ENCODE measurements around the gene LNX2. TPM values are rescaled to one million over a fixed set of nuclear protein-coding genes. Genes with fewer than 3 reads are reported as not detected.
A peak's percentile ranks its signal among the peaks of the same experiment; 100 is the strongest.

Gene LNX2
- total and polyA plus RNA-seq, 4 donors = 2.6 to 10.3 (median 8.6) TPM

- Histone ChIP-seq H3K4me1 (ENCODE audit: control insufficient read depth in 1 of 2, insufficient read depth in 2 of 2, low read length in 2 of 2) (peaks cover 2 to 3% of the 10 kb centered on the region in 2 donors), H3K27ac (ENCODE audit: low read depth in 1 of 2, low read length in 2 of 2) (no peak overlapping the region), H3K36me3 (ENCODE audit: control insufficient read depth in 1 of 2, insufficient read depth in 2 of 2, low read length in 1 of 2) (no peaks in the 10 kb centered on the region), H3K4me3 (ENCODE audit: low read length in 2 of 2) (no peak overlapping the region), H3K9me3 (ENCODE audit: control insufficient read depth, low read length) (no peaks in the 10 kb centered on the region), H3K27me3 (ENCODE audit: control insufficient read depth in 1 of 2, insufficient read depth in 2 of 2, low read length in 1 of 2) (no peaks in the 10 kb centered on the region)
- intact Hi-C loops (cut with DNase I) = no loop called here
- DNase-seq = no peak
- WGBS, 2 donors = 94 to 96% methylated on average over 4 of the region's 4 CpGs
- no peak for ATAC-seq (ENCODE audit: low FRiP score)
These were observed 21.6 kb upstream of the LNX2 start for GRCh38 chr13:27641711-27642502.

- intact Hi-C loops (cut with DNase I) = loop anchor here in 1 of 2 donors (10.0 kb wide), 1 partner anchor 194 kb away; no protein-coding TSS in a partner anchor
- ATAC-seq (ENCODE audit: low FRiP score) (no peak), DNase-seq (no peak)
- Histone ChIP-seq H3K27me3 (ENCODE audit: control insufficient read depth in 1 of 2, insufficient read depth in 2 of 2, low read length in 1 of 2) (no peaks in the 10 kb centered on the region), H3K9me3 (ENCODE audit: control insufficient read depth, low read length) (no peaks in the 10 kb centered on the region), H3K4me1 (ENCODE audit: control insufficient read depth in 1 of 2, insufficient read depth in 2 of 2, low read length in 2 of 2) (peaks cover under 1 to 2% of the 10 kb centered on the region in 2 donors), H3K36me3 (ENCODE audit: control insufficient read depth in 1 of 2, insufficient read depth in 2 of 2, low read length in 1 of 2) (no peaks in the 10 kb centered on the region), H3K27ac (ENCODE audit: low read depth in 1 of 2, low read length in 2 of 2) (no peak overlapping the region), H3K4me3 (ENCODE audit: low read length in 2 of 2) (no peak overlapping the region)
These were observed 18.9 kb upstream of the LNX2 start for GRCh38 chr13:27639186-27639585.

- peak overlapping the region in 1 of 2 donors; percentile 28 for H3K27ac ChIP-seq (ENCODE audit: low read depth in 1 of 2, low read length in 2 of 2)
These were observed 18.2 kb upstream of the LNX2 start for GRCh38 chr13:27638521-27638920.

GRCh38 chr13:27638001-27638400 lies 17.7 kb upstream of the LNX2 start:
- H3K9me3 ChIP-seq (ENCODE audit: control insufficient read depth, low read length) = no peaks in the 10 kb centered on the region
- H3K36me3 ChIP-seq (ENCODE audit: control insufficient read depth in 1 of 2, insufficient read depth in 2 of 2, low read length in 1 of 2) = no peaks in the 10 kb centered on the region
- DNase-seq (no peak), ATAC-seq (ENCODE audit: low FRiP score) (no peak)
- WGBS, 2 donors = 87 to 94% methylated on average over 1 of the region's 1 CpG
- intact Hi-C loops (cut with DNase I) = loop anchor here in 1 of 2 donors (10.0 kb wide), 1 partner anchor 193 kb away; no protein-coding TSS in a partner anchor
- H3K4me3 ChIP-seq (ENCODE audit: low read length in 2 of 2) = no peak overlapping the region
- peaks cover 0 to 2% of the 10 kb centered on the region in 2 donors for H3K4me1 ChIP-seq (ENCODE audit: control insufficient read depth in 1 of 2, insufficient read depth in 2 of 2, low read length in 2 of 2)
- H3K27ac ChIP-seq (ENCODE audit: low read depth in 1 of 2, low read length in 2 of 2) = peak overlapping the region in 1 of 2 donors; percentile 59
- H3K27me3 ChIP-seq (ENCODE audit: control insufficient read depth in 1 of 2, insufficient read depth in 2 of 2, low read length in 1 of 2) = no peaks in the 10 kb centered on the region

More at GRCh38 chr13:27638521-27638920, 18.2 kb upstream of the LNX2 start:
- no peaks in the 10 kb centered on the region for H3K9me3 ChIP-seq (ENCODE audit: control insufficient read depth, low read length)
- no peaks in the 10 kb centered on the region for H3K27me3 ChIP-seq (ENCODE audit: control insufficient read depth in 1 of 2, insufficient read depth in 2 of 2, low read length in 1 of 2)
- no peak for ATAC-seq (ENCODE audit: low FRiP score)
- DNase-seq = no peak
- 11 to 21% methylated on average over 2 of the region's 2 CpGs for WGBS, 2 donors
- intact Hi-C loops (cut with DNase I) = loop anchor here in 1 of 2 donors (10.0 kb wide), 1 partner anchor 194 kb away; no protein-coding TSS in a partner anchor
- H3K4me1 ChIP-seq (ENCODE audit: control insufficient read depth in 1 of 2, insufficient read depth in 2 of 2, low read length in 2 of 2) = peaks cover 0 to 2% of the 10 kb centered on the region in 2 donors
- no peaks in the 10 kb centered on the region for H3K36me3 ChIP-seq (ENCODE audit: control insufficient read depth in 1 of 2, insufficient read depth in 2 of 2, low read length in 1 of 2)
- H3K4me3 ChIP-seq (ENCODE audit: low read length in 2 of 2) = no peak overlapping the region

GRCh38 chr13:27637289-27637626 lies 16.9 kb upstream of the LNX2 start:
- DNase-seq (no peak), ATAC-seq (ENCODE audit: low FRiP score) (no peak)
- H3K9me3 ChIP-seq (ENCODE audit: control insufficient read depth, low read length) = no peaks in the 10 kb centered on the region
- WGBS, 2 donors = 100% methylated on average over 1 of the region's 1 CpG
- no peaks in the 10 kb centered on the region for H3K36me3 ChIP-seq (ENCODE audit: control insufficient read depth in 1 of 2, insufficient read depth in 2 of 2, low read length in 1 of 2)
- no peaks in the 10 kb centered on the region for H3K27me3 ChIP-seq (ENCODE audit: control insufficient read depth in 1 of 2, insufficient read depth in 2 of 2, low read length in 1 of 2)
- H3K4me3 ChIP-seq (ENCODE audit: low read length in 2 of 2) = no peak overlapping the region
- peaks cover 0 to 2% of the 10 kb centered on the region in 2 donors for H3K4me1 ChIP-seq (ENCODE audit: control insufficient read depth in 1 of 2, insufficient read depth in 2 of 2, low read length in 2 of 2)
- H3K27ac ChIP-seq (ENCODE audit: low read depth in 1 of 2, low read length in 2 of 2) = no peak overlapping the region
- intact Hi-C loops (cut with DNase I) = loop anchor here in 1 of 2 donors (10.0 kb wide), 1 partner anchor 192 kb away; no protein-coding TSS in a partner anchor

- H3K27ac ChIP-seq (ENCODE audit: low read depth in 1 of 2, low read length in 2 of 2) = no peak overlapping the region
- ATAC-seq (ENCODE audit: low FRiP score) (no peak), DNase-seq (no peak)
- intact Hi-C loops (cut with DNase I) = loop anchor here in 1 of 2 donors (10.0 kb wide), 1 partner anchor 192 kb away; no protein-coding TSS in a partner anchor
- no peaks in the 10 kb centered on the region for H3K27me3 ChIP-seq (ENCODE audit: control insufficient read depth in 1 of 2, insufficient read depth in 2 of 2, low read length in 1 of 2)
- no peak overlapping the region for H3K4me3 ChIP-seq (ENCODE audit: low read length in 2 of 2)
- H3K4me1 ChIP-seq (ENCODE audit: control insufficient read depth in 1 of 2, insufficient read depth in 2 of 2, low read length in 2 of 2) = peaks cover 0 to 2% of the 10 kb centered on the region in 2 donors
- H3K36me3 ChIP-seq (ENCODE audit: control insufficient read depth in 1 of 2, insufficient read depth in 2 of 2, low read length in 1 of 2) = no peaks in the 10 kb centered on the region
- 64 to 68% methylated on average over 6 of the region's 6 CpGs for WGBS, 2 donors
- H3K9me3 ChIP-seq (ENCODE audit: control insufficient read depth, low read length) = no peaks in the 10 kb centered on the region
These were observed 16.4 kb upstream of the LNX2 start for GRCh38 chr13:27636589-27637288.

- no peak for ATAC-seq (ENCODE audit: low FRiP score)
- WGBS, 2 donors = 92 to 94% methylated on average over 1 of the region's 1 CpG
- no peak for DNase-seq
- intact Hi-C loops (cut with DNase I) = loop anchor here in 1 of 2 donors (10.0 kb wide), 1 partner anchor 190 kb away; no protein-coding TSS in a partner anchor
- no peaks in the 10 kb centered on the region for H3K27me3 ChIP-seq (ENCODE audit: control insufficient read depth in 1 of 2, insufficient read depth in 2 of 2, low read length in 1 of 2)
- no peaks in the 10 kb centered on the region for H3K36me3 ChIP-seq (ENCODE audit: control insufficient read depth in 1 of 2, insufficient read depth in 2 of 2, low read length in 1 of 2)
- no peak overlapping the region for H3K4me3 ChIP-seq (ENCODE audit: low read length in 2 of 2)
- no peak overlapping the region for H3K27ac ChIP-seq (ENCODE audit: low read depth in 1 of 2, low read length in 2 of 2)
- H3K4me1 ChIP-seq (ENCODE audit: control insufficient read depth in 1 of 2, insufficient read depth in 2 of 2, low read length in 2 of 2) = peaks cover 0 to 2% of the 10 kb centered on the region in 2 donors
- H3K9me3 ChIP-seq (ENCODE audit: control insufficient read depth, low read length) = no peaks in the 10 kb centered on the region
These were observed 14.9 kb upstream of the LNX2 start for GRCh38 chr13:27635266-27635665.

GRCh38 chr13:27634791-27635190 lies 14.5 kb upstream of the LNX2 start:
- H3K9me3 ChIP-seq (ENCODE audit: control insufficient read depth, low read length) = no peaks in the 10 kb centered on the region
- 95 to 98% methylated on average over 3 of the region's 3 CpGs for WGBS, 2 donors
- intact Hi-C loops (cut with DNase I) = loop anchor here in 1 of 2 donors (10.0 kb wide), 1 partner anchor 190 kb away; no protein-coding TSS in a partner anchor
- H3K27me3 ChIP-seq (ENCODE audit: control insufficient read depth in 1 of 2, insufficient read depth in 2 of 2, low read length in 1 of 2) = no peaks in the 10 kb centered on the region
- no peaks in the 10 kb centered on the region for H3K4me1 ChIP-seq (ENCODE audit: control insufficient read depth in 1 of 2, insufficient read depth in 2 of 2, low read length in 2 of 2)
- H3K36me3 ChIP-seq (ENCODE audit: control insufficient read depth in 1 of 2, insufficient read depth in 2 of 2, low read length in 1 of 2) = no peaks in the 10 kb centered on the region
- ATAC-seq (ENCODE audit: low FRiP score) (no peak), DNase-seq (no peak)
- no peak overlapping the region for H3K4me3 ChIP-seq (ENCODE audit: low read length in 2 of 2)
- no peak overlapping the region for H3K27ac ChIP-seq (ENCODE audit: low read depth in 1 of 2, low read length in 2 of 2)

All from aorta (tissue), 5 donors.